HepG2 (cell line): Measurements from ENCODE around the gene TMEM131. TPM values are rescaled to one million over a fixed set of nuclear protein-coding genes. Genes with fewer than 3 reads are reported as not detected.
A peak's percentile ranks its signal among the peaks of the same experiment; 100 is the strongest.

Source experiments
- CENPT ChIP-seq: sonication (generic); formaldehyde crosslinking; IDR thresholded peaks from 2 replicates; pipeline ENCODE4 v1.8.0; 2022; ENCODE audit warnings: low read depth, mild to moderate bottlenecking, moderate library complexity, missing genetic modification reagents
- DZIP1 ChIP-seq: sonication (generic); formaldehyde crosslinking; IDR thresholded peaks from 2 replicates; pipeline ENCODE4 v1.5.0; 2020; ENCODE audit warnings: mild to moderate bottlenecking, missing genetic modification reagents
- KDM5B ChIP-seq: sonication (generic); formaldehyde crosslinking; IDR thresholded peaks from 2 replicates; pipeline ENCODE4 v1.4.0; 2020; ENCODE audit warnings: missing genetic modification reagents, mild to moderate bottlenecking, borderline replicate concordance
- KIAA2018 ChIP-seq: sonication (generic); formaldehyde crosslinking; IDR thresholded peaks from 2 replicates; pipeline ENCODE4 v1.5.0; 2020; ENCODE audit warnings: mild to moderate bottlenecking, missing genetic modification reagents, borderline replicate concordance
- KLF16 ChIP-seq, 2 experiments: sonication (generic) in 1 of 2; formaldehyde crosslinking in 1 of 2; IDR thresholded peaks; 2 replicates each; pipeline versions ENCODE4 v1.6.1 to v1.8.0; 2016 to 2023; ENCODE audit warnings: missing genetic modification reagents in 2 of 2, missing compliant biosample characterization in 1 of 2
- MIER3 ChIP-seq: IDR thresholded peaks from 2 replicates; pipeline ENCODE4 v1.6.1; 2016; ENCODE audit warnings: missing compliant biosample characterization, borderline replicate concordance
- MXD3 ChIP-seq: IDR thresholded peaks from 2 replicates; pipeline ENCODE4 v1.6.1; 2016; ENCODE audit warnings: mild to moderate bottlenecking, missing biosample characterization, missing genetic modification reagents
- NR1H2 ChIP-seq: sonication (generic); formaldehyde crosslinking; IDR thresholded peaks from 2 replicates; pipeline ENCODE4 v1.8.1; 2022; ENCODE audit warnings: low read depth, missing genetic modification reagents, borderline replicate concordance
- THAP11 ChIP-seq: IDR thresholded peaks from 2 replicates; pipeline ENCODE4 v1.6.1; 2016; ENCODE audit warnings: missing biosample characterization, missing genetic modification reagents
- XBP1 ChIP-seq: sonication (generic); formaldehyde crosslinking; IDR thresholded peaks from 2 replicates; pipeline ENCODE4 v1.5.0; 2020; ENCODE audit warnings: missing genetic modification reagents
- ZNF225 ChIP-seq: sonication (generic); formaldehyde crosslinking; IDR thresholded peaks from 2 replicates; pipeline ENCODE4 v1.4.0; 2020; ENCODE audit warnings: mild to moderate bottlenecking, missing genetic modification reagents
- ZNF256 ChIP-seq: sonication (generic); formaldehyde crosslinking; conservative IDR thresholded peaks from 2 replicates; pipeline ENCODE4 v1.4.0; 2020; ENCODE audit warnings: missing genetic modification reagents
- ZNF703 ChIP-seq: sonication (generic); formaldehyde crosslinking; IDR thresholded peaks from 2 replicates; pipeline ENCODE4 v1.5.1; 2020; ENCODE audit warnings: missing genetic modification reagents, mild to moderate bottlenecking, moderate library complexity, borderline replicate concordance
- ZNF737 ChIP-seq: sonication (generic); formaldehyde crosslinking; IDR thresholded peaks from 2 replicates; pipeline ENCODE4 v1.5.0; 2020; ENCODE audit warnings: missing genetic modification reagents, mild to moderate bottlenecking, borderline replicate concordance
- polyA plus RNA-seq, 8 experiments: library from polyadenylated mRNA; depleted of rRNA in 3 of 8; stranded (reverse) in 7 of 8; unstranded in 1 of 8; fragments of >200 nt; fragmentation: Illumina TruSeq in 4 of 8; extraction: Trizol in 4 of 8; gene quantifications; 2 replicates each; pipeline versions ENCODE4 v1.2.1 to v1.2.3, GENCODE V29; 2011 to 2016; ENCODE audit warnings: low read depth in 4 of 8, missing spikeins in 1 of 8, mixed read lengths in 1 of 8; ENCODE audit not compliant: insufficient read depth in 1 of 8
- total RNA-seq, 5 experiments: library from RNA; depleted of rRNA; stranded (reverse); fragments of >200 nt; fragmentation: Illumina TruSeq; extraction: Trizol; gene quantifications; 2 replicates each; pipeline ENCODE4 v1.2.3, GENCODE V29; 2016; ENCODE audit warnings: low read depth in 1 of 5

The TMEM131 gene
- total and polyA plus RNA-seq, 2 of the 13 experiments (the other 11 are each of a cell fraction or from before 2014, with no cell fraction given): 17.9 to 19.5 TPM

GRCh38 chr2:97995734-97996624 lies at the start of gene TMEM131 (continued):
- TF ChIP-seq KIAA2018 (CRISPR knock-in tag) (no peak), ZNF703 (0 out of 2 replicates have a peak, but pooled peaks have one; percentile 55), ZNF737 (no peak; the same call in 1 of the 2 replicates), MIER3 (CRISPR knock-in tag) (peak; percentile 71; the same call in 1 of the 2 replicates), THAP11 (CRISPR knock-in tag) (peak; percentile 89), ZNF256 (CRISPR knock-in tag) (peak; percentile 28; the same call in 1 of the 2 replicates), NR1H2 (CRISPR knock-in tag) (peak; percentile 91; the same call in 1 of the 2 replicates), CENPT (CRISPR knock-in tag) (peak; percentile 66; the same call in 1 of the 2 replicates), KLF16 (CRISPR knock-in tag; IDR thresholded peaks at IDR 0.05) (peak; percentile 50 to 98; a peak in 2 of 4 replicates), ZNF225 (CRISPR knock-in tag) (peak; percentile 94), DZIP1 (CRISPR knock-in tag) (peak; percentile 95), XBP1 (CRISPR knock-in tag) (0 out of 2 replicates have a peak, but pooled peaks have one; percentile 14), KDM5B (peak; percentile 85), MXD3 (CRISPR knock-in tag) (peak; percentile 90; the same call in 1 of the 2 replicates)
